Lower lobe of right lung (tissue), 2 donors: ENCODE results near the gene GATAD1. TPM values are rescaled to one million over a fixed set of nuclear protein-coding genes. Genes with fewer than 3 reads are reported as not detected.

ENCODE experiments used
- ATAC-seq, 2 donors: fragments of 200-7000 bp; cut with Tn5 transposase; one replicate each; pipeline ENCODE4 v1.9.1; 2020 to 2022; ENCODE audit warnings: mild to moderate bottlenecking in 2 of 2, moderate library complexity in 2 of 2
- DNase-seq: peaks from one replicate; pipeline ENCODE4 v3.0.0-alpha.2; 2020
- H3K27ac ChIP-seq: fragments of 200-600 bp; one replicate; pipeline ENCODE4 v1.8.0; 2022
- H3K27me3 ChIP-seq: fragments of 200-600 bp; one replicate; pipeline ENCODE4 v1.8.0; 2022; ENCODE audit warnings: low read depth
- H3K36me3 ChIP-seq: fragments of 200-600 bp; one replicate; pipeline ENCODE4 v1.8.0; 2022; ENCODE audit warnings: mild to moderate bottlenecking
- H3K4me1 ChIP-seq: fragments of 200-600 bp; one replicate; pipeline ENCODE4 v1.8.0; 2022
- H3K4me3 ChIP-seq: fragments of 200-600 bp; one replicate; pipeline ENCODE4 v1.8.0; 2022; ENCODE audit warnings: mild to moderate bottlenecking
- H3K9me3 ChIP-seq: fragments of 200-600 bp; one replicate; pipeline ENCODE4 v1.8.0; 2022
- CTCF ChIP-seq: fragments of 200-600 bp; IDR thresholded peaks from one replicate; pipeline ENCODE4 v1.8.0; 2022; ENCODE audit warnings: antibody characterized with exemption, mild to moderate bottlenecking
- intact Hi-C: fragments of 100-400 bp; cut with DNase I; formaldehyde crosslinking; loops from one replicate; pipeline ENCODE4 v1.11.0; 2022
- total RNA-seq: library from RNA; stranded (reverse); fragmentation: NEBNext Ultra II Directional; extraction: Animal tissue kit (Norgen Biotek cat#: 25700); gene quantifications from one replicate; pipeline ENCODE4 v1.2.1, GENCODE V29; 2021
- donor health status: DM: no; HTN: yes; CAD: no; lungs with severe emphysema.

Gene GATAD1
- total RNA-seq, 1 donor from 2014 or later: 39.9 TPM

DNA sequence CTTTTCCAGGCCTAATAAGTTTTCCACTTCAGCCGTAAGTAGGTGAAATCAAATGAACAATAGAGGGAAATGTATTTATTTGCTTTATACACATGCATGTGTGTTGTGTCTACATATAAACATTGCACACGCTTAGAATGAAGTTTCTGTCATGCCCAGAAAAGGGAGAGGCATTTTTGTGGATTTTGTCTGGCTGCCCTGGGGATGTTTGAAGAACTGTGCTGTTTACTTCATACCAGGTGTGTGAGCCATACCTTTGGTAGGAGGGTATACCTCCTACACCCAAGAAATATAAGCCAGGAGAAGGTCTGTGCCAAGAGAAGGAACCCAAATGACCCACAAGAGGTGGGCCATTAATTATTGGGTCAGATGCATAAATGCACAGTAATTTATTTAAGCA lies 12.8 kb downstream of the GATAD1 start:
- Histone ChIP-seq H3K4me3 (no peak overlapping the region), H3K27me3 (no peaks in the 10 kb centered on the region), H3K27ac (no peak overlapping the region), H3K9me3 (no peaks in the 10 kb centered on the region), H3K4me1 (no peaks in the 10 kb centered on the region), H3K36me3 (peaks cover 47% of the 10 kb centered on the region)
- DNase-seq (no peak), ATAC-seq (peak in 1 of 2 donors; percentile 49)
- no peak for TF ChIP-seq CTCF
- intact Hi-C loops: no loop called here

GRCh38 chr7:92460510-92460909 lies 13.2 kb downstream of the GATAD1 start:
- ATAC-seq: peak in 1 of 2 donors; percentile 42
- intact Hi-C loops: no loop called here
- Histone ChIP-seq H3K4me1 (no peaks in the 10 kb centered on the region), H3K36me3 (peaks cover 46% of the 10 kb centered on the region), H3K9me3 (no peaks in the 10 kb centered on the region), H3K27ac (no peak overlapping the region), H3K4me3 (no peak overlapping the region), H3K27me3 (no peaks in the 10 kb centered on the region)
- DNase-seq: no peak
- no peak for TF ChIP-seq CTCF

GRCh38 chr7:92461027-92462003 lies 14.0 kb downstream of the GATAD1 start:
- ATAC-seq: peak; percentile 59 to 70
- intact Hi-C loops: no loop called here
- DNase-seq: no peak

GRCh38 chr7:92462560-92462959 lies 15.3 kb downstream of the GATAD1 start:
- intact Hi-C loops: no loop called here
- Histone ChIP-seq H3K27me3 (no peaks in the 10 kb centered on the region), H3K4me3 (no peak overlapping the region), H3K9me3 (no peaks in the 10 kb centered on the region), H3K27ac (no peak overlapping the region), H3K36me3 (peaks cover 31% of the 10 kb centered on the region), H3K4me1 (no peaks in the 10 kb centered on the region)
- TF ChIP-seq CTCF: no peak
- ATAC-seq: no peak
- no peak for DNase-seq

More at GRCh38 chr7:92461027-92462003, 14.0 kb downstream of the GATAD1 start:
- peak; percentile 66 for TF ChIP-seq CTCF
- no peak overlapping the region for H3K4me3 ChIP-seq
- H3K27ac ChIP-seq: no peak overlapping the region
- H3K36me3 ChIP-seq: peaks cover 44% of the 10 kb centered on the region
- no peaks in the 10 kb centered on the region for H3K27me3 ChIP-seq
- no peaks in the 10 kb centered on the region for H3K9me3 ChIP-seq
- no peaks in the 10 kb centered on the region for H3K4me1 ChIP-seq

- ATAC-seq: no peak
- Histone ChIP-seq H3K4me3 (no peak overlapping the region), H3K36me3 (peaks cover 19% of the 10 kb centered on the region), H3K4me1 (no peaks in the 10 kb centered on the region), H3K9me3 (no peaks in the 10 kb centered on the region), H3K27me3 (no peaks in the 10 kb centered on the region), H3K27ac (no peak overlapping the region)
- no peak for DNase-seq
- TF ChIP-seq CTCF: no peak
- intact Hi-C loops: no loop called here
These were observed 17.2 kb downstream of the GATAD1 start for GRCh38 chr7:92464515-92464914.
